Posterior cingulate gyrus (tissue), 11 donors: ENCODE measurements around the gene COLGALT1.
A peak's percentile ranks its signal among the peaks of the same experiment; 100 is the strongest.
"Not testable (repeated sequence)": the region's sequence is repeated elsewhere in the genome, so short reads cannot be mapped to it uniquely, and the experiment has no call there.

Experiments
- DNase-seq, 10 donors: peaks; one replicate each; pipeline versions ENCODE4 v3.0.0 to v3.0.0-alpha.2; 2020 to 2021; ENCODE audit warnings: mixed read lengths in 3 of 10
- intact Hi-C: fragments of 100-400 bp; cut with DNase I; formaldehyde crosslinking; loops from one replicate; pipeline ENCODE4 v1.15.1; 2023

The COLGALT1 gene

DNA sequence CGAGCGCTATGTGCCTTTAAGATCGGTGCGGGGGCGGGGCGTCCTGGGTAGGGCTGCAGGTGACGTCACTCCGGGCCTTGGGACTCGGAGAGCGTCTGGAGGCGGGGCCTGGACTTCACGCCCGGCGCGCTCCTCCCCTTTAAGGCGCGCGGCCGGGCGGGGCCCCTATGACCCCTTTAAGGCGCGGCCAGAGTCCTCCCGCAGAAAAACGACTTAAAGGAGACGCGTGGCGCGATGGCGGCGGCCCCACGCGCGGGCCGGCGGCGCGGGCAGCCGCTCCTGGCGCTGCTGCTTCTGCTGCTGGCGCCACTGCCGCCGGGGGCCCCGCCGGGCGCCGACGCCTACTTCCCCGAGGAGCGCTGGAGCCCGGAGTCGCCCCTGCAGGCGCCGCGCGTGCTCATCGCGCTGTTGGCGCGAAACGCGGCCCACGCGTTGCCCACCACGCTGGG, at the start of gene COLGALT1:
TSS of gene COLGALT1 (plus strand) at position 170 of the 449 bp plus-strand sequence. CDS start at position 235, 65 bp downstream.
- peak; percentile 98 to 100 (median 99) for DNase-seq
- intact Hi-C loops: loop anchor here (2.0 kb wide), 1 partner anchor 43 kb away; no protein-coding TSS in a partner anchor

GRCh38 chr19:17506745-17507144, 48.7 kb upstream of the COLGALT1 start:
- intact Hi-C loops: no loop called here
- no peak for DNase-seq

GRCh38 chr19:17508558-17508933, 46.9 kb upstream of the COLGALT1 start:
- DNase-seq, intact Hi-C loops: not testable (repeated sequence)

- DNase-seq: no peak
- intact Hi-C loops: loop anchor here (5.0 kb wide), 1 partner anchor 422 kb away; the partner anchor contains the start of gene CCDC124
These were observed 45.0 kb upstream of the COLGALT1 start for GRCh38 chr19:17510220-17510993.

GRCh38 chr19:17511724-17512573, 43.5 kb upstream of the COLGALT1 start:
- peak; percentile 81 to 98 (median 86) for DNase-seq
- intact Hi-C loops: loop anchor here (1.0 to 5.0 kb wide), 3 partner anchors 41 to 420 kb away; partner anchors contain the start of genes CCDC124 and COLGALT1

DNA sequence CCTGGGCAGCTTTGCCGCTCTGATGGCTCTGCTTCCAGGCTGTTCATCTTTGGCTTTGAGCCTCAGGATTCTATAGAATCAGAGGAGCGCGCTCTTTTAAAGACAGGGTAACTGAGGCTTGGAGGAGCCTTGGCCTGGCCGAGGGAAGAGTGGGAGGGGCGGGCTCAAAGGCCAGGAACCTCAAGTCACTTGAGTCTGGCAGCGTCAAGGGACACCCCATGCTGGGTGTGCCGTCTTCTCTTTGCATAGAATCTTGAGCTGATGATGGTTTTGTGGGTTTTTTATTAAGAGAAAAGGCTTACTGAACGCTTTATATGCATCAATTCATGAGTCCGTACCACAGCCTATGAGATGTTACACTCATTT, 42.9 kb upstream of the COLGALT1 start:
- intact Hi-C loops: loop anchor here (2.0 to 5.0 kb wide), 2 partner anchors 42 to 420 kb away; partner anchors contain the start of genes CCDC124 and COLGALT1
- no peak for DNase-seq

GRCh38 chr19:17515408-17516149, 39.9 kb upstream of the COLGALT1 start:
- no peak for DNase-seq
- intact Hi-C loops: no loop called here

DNA sequence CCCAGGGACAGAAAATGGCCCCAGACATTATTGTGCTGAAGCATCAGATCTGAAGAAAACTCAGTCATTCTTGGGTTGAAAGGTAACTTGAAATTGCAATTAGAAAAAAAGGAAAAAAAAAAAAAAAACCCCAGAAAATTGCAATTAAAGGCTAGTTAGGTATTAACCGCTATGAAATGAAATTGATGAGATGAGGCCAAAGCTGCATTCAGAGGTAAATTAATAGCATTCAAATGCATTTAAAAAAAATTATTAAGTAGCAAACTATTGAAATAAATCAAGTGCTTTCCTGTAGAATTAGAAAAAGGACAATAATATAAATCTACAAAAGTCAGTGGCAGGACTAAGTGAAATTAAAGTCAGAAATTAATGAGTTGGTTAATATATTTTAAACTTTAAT, 37.6 kb upstream of the COLGALT1 start:
- intact Hi-C loops: no loop called here
- no peak for DNase-seq

DNA sequence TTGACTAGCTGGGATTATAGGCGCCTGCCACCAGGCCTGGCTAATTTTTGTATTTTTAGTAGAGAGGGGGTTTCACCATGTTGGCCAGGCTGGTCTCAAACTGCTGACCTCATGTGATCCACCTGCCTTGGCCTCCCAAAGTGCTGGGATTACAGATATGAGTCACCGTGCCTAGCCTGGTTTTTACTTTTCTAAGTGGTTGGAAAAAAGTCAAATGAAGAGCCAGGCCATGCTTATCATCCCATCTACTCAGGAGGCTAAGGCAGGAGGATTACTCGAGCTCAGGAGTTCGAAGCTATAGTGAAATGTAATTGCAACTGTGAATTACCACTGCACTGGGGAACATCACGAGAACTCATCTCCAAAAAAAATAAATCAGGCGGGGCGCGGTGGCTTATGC, 36.8 kb upstream of the COLGALT1 start:
- DNase-seq, intact Hi-C loops: not testable (repeated sequence)

DNA sequence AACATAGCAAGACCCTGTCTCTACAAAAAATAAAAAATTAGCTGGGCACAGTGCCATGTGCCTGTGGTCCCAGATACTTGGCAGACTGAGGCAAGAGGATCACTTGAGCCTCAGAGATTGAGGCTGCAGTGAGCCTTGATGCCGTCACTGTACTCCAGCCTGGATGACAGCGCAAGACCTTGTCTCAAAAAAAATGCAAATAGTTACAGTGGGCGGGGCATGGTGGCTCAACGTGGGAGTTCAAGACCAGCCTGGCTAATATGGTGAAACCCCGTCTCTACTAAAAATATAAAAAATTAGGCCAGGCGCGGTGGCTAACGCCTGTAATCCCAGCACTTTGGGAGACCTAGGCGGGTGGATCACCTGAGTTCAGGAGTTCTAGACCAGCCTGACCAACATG, 35.5 kb upstream of the COLGALT1 start:
- no peak for DNase-seq
- intact Hi-C loops: no loop called here

DNA sequence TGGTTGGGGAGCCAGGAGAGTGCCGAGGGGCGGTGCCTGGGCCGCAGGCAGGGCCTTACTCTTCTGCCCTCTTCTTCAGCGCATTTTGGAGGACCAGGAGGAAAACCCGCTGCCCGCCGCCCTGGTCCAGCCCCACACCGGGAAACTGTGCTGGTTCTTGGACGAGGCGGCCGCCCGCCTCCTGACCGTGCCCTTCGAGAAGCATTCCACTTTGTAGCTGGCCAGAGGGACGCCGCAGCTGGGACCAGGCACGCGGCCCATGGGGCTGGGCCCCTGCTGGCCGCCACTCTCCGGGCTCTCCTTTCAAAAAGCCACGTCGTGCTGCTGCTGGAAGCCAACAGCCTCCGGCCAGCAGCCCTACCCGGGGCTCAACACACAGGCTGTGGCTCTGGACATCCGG, 34.6 kb upstream of the COLGALT1 start:
- intact Hi-C loops: no loop called here
- DNase-seq: no peak

DNA sequence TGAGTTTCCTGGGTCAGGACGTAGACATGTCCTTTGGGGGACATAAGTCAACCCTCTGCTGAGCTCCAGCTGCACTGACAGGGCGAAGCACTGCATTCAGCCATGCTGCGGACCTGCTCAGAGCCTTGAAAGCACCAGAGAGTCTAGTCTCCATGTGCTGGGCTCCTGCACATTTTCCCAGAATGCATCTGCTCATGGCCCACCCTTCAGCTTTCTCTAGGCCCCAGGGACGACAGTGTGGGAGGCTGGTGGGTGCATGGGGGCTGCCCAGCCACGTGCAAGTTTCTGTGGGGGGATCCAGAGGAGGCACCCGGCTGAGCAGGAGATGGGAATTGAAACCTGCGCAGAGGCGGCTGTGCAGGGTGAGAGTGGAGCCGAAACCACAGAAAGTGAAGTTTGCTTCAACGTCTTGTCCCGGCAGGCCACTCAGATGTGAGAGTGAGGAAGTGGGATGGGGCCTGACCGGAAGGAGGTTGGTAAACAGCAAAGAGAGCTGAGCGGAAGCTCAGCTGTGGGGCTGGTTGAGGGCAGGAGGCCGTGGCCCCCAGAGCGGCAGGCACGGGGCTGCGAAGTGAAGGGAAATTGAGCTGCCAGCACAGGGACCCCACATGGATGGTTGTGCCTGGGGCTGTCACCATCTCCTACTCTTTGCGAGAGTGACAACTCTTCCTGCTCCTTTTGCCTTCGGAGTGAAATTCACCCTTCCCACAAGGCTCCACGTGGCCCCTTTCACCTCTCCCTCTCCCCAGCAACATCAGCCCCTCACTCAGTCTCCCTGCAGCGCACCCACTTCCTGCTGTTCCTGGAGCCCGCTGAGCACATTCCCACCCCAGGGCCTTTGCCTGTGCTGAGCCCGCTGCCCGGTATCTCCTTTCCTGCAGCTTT, 32.2 kb upstream of the COLGALT1 start:
- intact Hi-C loops: no loop called here
- DNase-seq: peak in 3 of 10 donors; percentile 37 to 90 (median 37)

DNA sequence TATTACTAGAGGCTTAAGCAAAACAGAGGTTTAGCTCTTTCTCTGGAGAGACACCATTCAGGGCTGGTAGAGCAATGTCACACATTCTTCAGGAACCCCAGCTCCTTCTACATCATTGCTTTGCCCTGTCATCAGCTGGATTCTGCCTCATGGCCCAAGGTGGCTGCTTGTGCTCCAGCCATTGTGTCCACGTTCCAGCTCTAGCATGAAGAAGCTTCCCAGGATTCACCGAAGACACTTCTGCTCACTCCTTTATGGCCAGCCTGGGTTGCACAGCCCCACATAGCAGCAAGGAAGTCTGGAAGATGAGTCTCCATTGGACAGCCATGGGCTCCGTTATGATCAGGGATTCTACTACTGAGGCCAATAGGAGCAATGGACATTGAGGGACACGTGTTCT, 30.8 kb upstream of the COLGALT1 start:
- intact Hi-C loops: no loop called here
- no peak for DNase-seq

- DNase-seq: no peak
- intact Hi-C loops: no loop called here
These were observed 30.3 kb upstream of the COLGALT1 start for GRCh38 chr19:17525141-17525540.

DNA sequence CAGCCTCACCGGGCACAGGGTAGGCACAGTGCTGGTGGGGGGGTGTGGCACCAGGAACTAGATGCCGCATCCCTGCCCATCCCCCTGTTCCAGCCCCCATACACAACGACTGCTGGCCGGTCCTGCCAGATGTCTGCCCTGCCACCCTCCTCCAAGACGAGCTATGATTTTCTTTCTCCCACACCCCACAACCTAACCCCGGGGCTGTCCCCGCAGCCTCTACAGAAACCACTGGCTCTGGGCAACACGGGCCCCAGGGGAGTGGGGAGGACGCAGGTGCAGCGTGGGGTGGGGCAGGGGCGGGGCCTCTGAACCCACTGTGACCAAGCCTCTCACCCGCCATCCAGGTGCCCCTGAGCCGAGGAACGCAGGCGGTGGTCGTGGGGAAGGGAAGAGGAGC, 28.5 kb upstream of the COLGALT1 start:
- intact Hi-C loops: no loop called here
- DNase-seq: no peak

DNA sequence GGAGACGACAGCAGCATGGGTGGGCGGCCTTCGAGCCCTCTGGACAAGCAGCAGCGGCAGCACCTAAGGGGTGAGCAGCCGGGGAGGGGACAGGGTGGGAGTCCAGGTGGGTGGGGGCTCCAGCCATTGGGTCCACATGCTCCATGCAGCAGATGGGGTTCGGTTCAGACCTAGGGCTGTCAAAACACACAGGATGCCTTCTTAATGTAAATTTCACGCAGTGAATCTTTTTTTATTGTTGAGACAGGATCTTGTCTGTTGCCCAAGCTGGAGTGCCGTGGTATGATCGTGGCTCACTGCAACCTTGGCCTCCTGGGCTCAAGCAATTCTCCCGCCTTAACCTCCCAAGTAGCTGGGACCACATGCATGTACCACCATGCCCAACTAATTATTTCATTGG, 28.1 kb upstream of the COLGALT1 start:
- DNase-seq: no peak
- intact Hi-C loops: no loop called here

DNA sequence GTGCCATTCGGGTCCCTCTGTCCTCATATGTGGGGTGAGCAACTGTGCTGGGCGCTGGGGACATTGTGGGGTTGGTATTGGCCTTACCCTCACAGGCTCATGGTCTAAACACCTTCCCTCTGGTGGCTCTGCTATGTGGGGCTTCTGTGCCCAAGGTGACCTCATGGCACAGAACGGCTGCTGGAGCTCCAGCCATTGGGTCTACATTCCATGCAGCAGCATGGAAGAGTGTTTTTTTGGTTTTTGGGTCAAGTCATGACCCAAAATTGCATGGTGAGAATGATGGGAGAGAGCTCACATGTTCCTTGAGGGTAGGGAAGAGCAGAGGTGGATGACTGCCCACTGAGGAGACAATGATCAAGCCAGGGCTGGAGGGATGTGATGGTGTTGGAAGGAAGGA, 26.8 kb upstream of the COLGALT1 start:
- DNase-seq: no peak

DNA sequence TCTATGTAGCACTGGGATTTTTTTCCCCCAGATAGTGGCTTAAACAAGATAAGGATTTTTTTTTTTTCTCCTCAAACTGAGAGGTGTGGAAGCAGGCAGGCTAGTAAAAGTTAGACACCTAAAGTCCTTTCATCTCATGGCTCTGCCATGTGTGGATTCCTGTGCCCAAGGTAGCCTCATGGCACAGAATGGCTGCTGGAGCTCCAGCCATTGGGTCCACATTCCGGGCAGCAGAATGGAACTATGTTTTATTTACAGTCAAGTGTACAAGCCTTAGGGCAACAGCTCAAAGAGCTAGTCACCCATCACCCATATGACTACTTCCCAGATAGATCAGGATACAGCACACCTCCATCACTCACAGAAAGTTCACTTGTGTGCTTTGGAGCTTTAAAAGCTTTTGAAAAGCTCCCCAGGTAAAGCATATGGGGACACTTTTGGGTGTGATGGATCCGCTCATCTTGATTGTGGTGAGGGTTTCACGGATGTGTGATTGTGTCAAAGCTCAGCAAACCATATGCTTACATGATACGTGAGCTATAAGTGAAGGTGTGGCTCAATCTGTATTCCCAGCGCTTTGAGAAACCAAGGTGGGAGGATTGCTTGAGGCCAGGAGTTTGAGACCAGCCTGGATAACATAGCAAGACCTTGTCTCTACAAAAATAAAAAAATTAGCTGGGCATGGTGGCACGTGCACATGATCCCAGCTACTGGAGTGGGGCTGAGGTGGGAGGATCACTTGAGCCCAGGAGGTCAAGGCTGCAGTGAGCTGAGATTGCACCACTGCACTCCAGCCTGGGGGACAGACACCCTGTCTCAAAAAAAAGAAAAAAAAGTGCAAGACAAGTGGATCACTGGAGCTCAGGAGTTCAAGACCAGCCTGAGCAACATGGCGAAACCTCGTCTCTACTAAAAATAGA, 25.9 kb upstream of the COLGALT1 start:
- intact Hi-C loops: no loop called here
- no peak for DNase-seq

More for the DNA sequence above, 26.8 kb upstream of the COLGALT1 start:
- intact Hi-C loops: no loop called here
